C1 segment of cervical spinal cord (tissue), 14 donors: Measurements from ENCODE around the gene TBC1D13.
"Not testable (repeated sequence)": the region's sequence is repeated elsewhere in the genome, so short reads cannot be mapped to it uniquely, and the experiment has no call there.

Experiments used
- DNase-seq, 14 donors: peaks; one replicate each; lab custom pipeline; 2025; lab: John Stamatoyannopoulos, UW

The TBC1D13 gene

GRCh38 chr9:128786681-128787601, at the start of gene TBC1D13:
Gene TBC1D13 (plus strand): TSS chr9:128787253. CDS start chr9:128787354, 101 bp downstream.
- DNase-seq, result peak; percentile 42 to 92 (median 84)

GRCh38 chr9:128742401-128742800, 44.7 kb upstream of the TBC1D13 start:
- no peak for DNase-seq

- no peak for DNase-seq
These were observed 43.6 kb upstream of the TBC1D13 start for GRCh38 chr9:128743421-128743820.

GRCh38 chr9:128747241-128747640, 39.8 kb upstream of the TBC1D13 start:
- DNase-seq, result no peak

GRCh38 chr9:128750926-128751595, 36.0 kb upstream of the TBC1D13 start:
- no peak for DNase-seq

GRCh38 chr9:128753627-128754026, 33.4 kb upstream of the TBC1D13 start:
- no peak for DNase-seq

GRCh38 chr9:128757602-128758001, 29.5 kb upstream of the TBC1D13 start:
- DNase-seq, result no peak

- DNase-seq, result peak in 2 of 14 donors; percentile 4 to 60
These were observed 24.2 kb upstream of the TBC1D13 start for GRCh38 chr9:128762671-128763449.

- no peak for DNase-seq
These were observed 22.7 kb upstream of the TBC1D13 start for GRCh38 chr9:128764361-128764760.

- DNase-seq, result no peak
These were observed 21.6 kb upstream of the TBC1D13 start for GRCh38 chr9:128765499-128765898.

GRCh38 chr9:128768606-128769005, 18.4 kb upstream of the TBC1D13 start:
- no peak for DNase-seq

- no peak for DNase-seq
These were observed 16.6 kb upstream of the TBC1D13 start for GRCh38 chr9:128770286-128771030.

GRCh38 chr9:128771094-128771721, 15.8 kb upstream of the TBC1D13 start:
- DNase-seq, result peak in 2 of 14 donors; percentile 47 to 62

GRCh38 chr9:128771745-128772519, 15.1 kb upstream of the TBC1D13 start, which contains the start of gene ZER1:
Gene ZER1 (minus strand): TSS chr9:128771927. CDS start chr9:128755565, 16,362 bp downstream.
- peak; percentile 40 to 92 (median 81) for DNase-seq

- no peak for DNase-seq
These were observed 14.0 kb upstream of the TBC1D13 start for GRCh38 chr9:128773049-128773448.

GRCh38 chr9:128774804-128775203, 12.2 kb upstream of the TBC1D13 start:
- no peak for DNase-seq

- not testable (repeated sequence) for DNase-seq
These were observed 7.0 kb upstream of the TBC1D13 start for GRCh38 chr9:128780093-128780492.

GRCh38 chr9:128781187-128782070, 5.6 kb upstream of the TBC1D13 start:
- no peak for DNase-seq

- DNase-seq, result no peak
These were observed 4.4 kb upstream of the TBC1D13 start for GRCh38 chr9:128782669-128783068.
